Stimulated activated CD4-positive, alpha-beta T cell treated with anti-CD3 and anti-CD28 coated beads, Interleukin-1b, Interleukin-23, amount 100 ng/mL, for 24 hours (primary cell): ENCODE results near the gene SLC38A3.
A peak's percentile ranks its signal among the peaks of the same experiment; 100 is the strongest.

ENCODE experiments used
- DNase-seq, 4 experiments: peaks; one replicate each; pipeline ENCODE4 v3.0.0-alpha.2; 2020; ENCODE audit warnings: low read depth in 4 of 4, low spot score in 1 of 4

Gene SLC38A3

GRCh38 chr3:50168791-50169190, 36.3 kb upstream of the SLC38A3 start:
- DNase-seq: no peak

DNA sequence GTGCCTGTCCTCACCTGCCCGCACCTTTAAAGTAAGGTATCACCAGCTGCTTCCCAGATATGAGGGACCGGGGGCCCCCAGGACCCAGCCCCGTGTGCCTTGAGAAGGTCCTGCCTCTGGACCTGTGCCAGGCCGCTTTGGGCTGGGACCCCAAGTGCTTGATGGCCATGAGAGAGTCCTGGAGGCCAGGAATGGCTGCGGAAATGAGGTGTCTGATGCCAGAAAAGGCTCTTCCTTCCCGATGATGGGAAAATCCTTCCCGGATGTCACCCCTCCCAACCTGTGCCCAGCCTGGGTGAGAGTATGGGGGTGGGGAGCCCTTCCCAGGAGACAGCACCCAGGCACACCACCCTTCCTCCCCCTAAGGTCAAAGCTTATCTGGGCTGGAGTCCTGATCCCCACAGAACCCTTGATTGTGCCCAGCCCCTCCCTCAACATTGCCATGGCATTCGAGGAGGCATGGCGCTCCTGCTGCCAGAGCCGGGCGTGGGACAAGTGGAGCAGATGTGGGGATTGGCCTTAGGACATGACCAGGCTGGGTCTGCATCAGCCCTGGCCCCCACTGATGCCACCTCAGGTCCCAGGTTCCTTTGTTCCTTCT, 35.7 kb upstream of the SLC38A3 start:
- no peak for DNase-seq

DNA sequence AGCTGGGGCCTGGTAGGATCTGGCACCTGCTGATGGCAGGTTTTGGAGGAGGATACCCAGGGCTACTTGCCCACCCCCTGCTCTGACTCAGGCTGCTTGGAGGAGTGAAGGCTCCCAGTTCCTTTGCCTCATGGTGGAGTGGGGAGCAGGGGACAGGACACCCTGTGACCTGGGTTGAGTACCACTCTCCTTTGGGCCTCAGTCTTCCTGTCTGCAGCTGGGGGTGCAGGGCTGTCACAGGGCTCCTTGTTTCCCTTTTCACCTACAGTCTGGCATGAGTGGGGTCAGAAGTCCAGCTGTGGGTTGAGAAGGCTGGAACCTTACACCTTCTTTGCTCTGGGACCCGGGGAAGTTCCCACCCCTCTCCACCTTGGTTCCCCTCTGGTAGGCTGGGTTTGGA, 35.2 kb upstream of the SLC38A3 start:
- no peak for DNase-seq

DNA sequence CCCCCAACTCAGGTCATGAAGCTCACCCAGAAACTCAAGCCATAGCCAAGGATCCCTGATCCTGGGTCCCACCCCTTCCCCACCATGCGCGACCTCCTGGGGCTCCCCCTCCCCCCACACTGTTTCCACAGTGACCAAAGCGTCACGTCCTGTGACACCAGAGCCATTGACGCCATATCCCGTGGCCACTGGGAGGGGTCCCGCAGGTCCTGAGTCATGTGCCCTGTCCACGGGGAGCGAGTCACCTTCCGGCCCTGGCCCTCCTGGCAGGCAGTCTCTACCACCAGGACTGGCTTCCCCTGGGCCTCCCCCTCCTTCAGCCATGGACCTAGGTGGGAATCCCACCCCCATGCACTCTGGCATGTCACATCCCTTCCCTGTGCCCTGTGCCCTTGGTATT, 34.4 kb upstream of the SLC38A3 start:
- no peak for DNase-seq

DNA sequence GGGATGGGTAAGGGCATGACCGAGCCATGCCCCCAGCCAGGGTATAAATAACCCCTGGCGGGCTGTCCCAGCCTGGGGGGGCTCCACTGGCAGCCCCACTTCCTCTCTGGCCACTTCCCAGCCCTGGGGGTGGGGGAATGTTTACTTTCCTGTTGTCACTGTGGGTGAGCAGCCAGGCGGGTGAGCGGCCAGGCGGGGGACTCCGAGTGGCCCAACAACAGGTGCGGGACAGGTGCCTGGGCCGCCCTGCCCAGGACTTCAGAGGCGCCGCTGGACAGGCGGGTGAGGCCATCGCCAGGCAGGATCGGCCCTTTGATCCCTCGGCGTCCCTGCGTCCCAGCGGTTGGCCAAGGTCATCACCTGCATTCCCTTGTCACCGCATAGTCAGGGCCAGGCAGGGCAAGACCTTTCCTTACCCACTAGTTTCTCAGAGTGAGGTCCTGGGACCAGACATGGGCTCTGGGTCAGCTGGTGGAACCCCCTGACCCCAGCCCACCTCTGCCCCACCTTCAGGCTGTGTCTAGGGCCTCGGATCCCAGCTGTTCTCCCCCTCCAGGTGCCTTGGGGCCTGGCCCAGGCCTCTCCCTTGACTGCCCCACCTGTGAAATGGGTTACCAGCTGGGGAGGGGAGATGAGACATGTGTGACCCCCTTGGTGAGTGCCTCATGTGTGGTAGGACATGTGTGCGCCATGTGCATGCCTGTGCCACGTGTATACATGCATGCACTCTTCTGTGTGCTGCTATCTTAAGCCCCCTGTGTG, 33.4 kb upstream of the SLC38A3 start:
- no peak for DNase-seq

GRCh38 chr3:50172626-50173220, 32.3 kb upstream of the SLC38A3 start:
- no peak for DNase-seq

DNA sequence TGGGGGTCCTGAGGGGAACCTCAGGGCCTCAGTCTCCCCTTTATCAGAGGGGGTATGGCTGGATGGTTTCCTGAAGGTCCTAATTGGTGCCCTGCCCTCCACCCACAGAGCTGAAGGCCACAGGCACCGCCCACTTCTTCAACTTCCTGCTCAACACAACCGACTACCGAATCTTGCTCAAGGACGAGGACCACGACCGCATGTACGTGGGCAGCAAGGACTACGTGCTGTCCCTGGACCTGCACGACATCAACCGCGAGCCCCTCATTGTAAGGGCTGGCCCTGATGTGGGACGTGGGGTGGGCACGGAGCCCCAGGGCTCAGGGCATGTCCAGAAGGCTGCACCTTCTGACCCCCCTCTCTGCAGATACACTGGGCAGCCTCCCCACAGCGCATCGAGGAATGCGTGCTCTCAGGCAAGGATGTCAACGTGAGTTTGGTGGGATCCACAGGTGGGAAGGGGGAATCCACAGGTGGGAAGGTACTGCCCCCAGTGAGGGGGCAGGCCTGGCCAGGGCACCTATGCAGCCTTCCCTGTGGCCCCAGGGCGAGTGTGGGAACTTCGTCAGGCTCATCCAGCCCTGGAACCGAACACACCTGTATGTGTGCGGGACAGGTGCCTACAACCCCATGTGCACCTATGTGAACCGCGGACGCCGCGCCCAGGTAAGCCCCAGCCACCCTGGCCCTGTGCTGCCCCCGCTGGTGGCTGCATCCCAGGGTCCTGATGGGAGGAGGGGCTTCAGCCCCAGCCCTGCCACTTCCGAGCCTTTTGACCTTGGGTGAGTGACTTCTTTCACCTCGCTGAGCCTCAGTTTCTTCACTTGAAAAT, 31.2 kb upstream of the SLC38A3 start:
- DNase-seq: no peak

DNA sequence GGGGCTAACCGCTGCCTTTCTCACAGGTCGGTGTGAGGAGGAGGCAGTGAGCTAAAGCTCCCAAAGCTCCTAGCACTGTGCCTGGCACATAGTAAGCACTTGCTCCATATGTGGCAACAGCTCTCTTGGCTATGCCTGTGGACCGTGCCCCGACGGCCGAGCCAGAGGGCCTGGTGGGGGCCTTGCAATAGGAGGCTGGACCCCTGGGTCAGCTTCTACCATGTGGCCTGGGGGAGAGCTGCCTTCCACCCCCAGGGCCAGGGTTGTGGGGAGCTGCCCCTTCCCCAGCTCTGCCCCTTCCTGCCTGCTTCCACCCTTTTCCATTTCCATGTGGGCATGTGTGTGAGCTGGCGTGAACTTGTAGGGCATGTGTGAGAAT, 30.6 kb upstream of the SLC38A3 start:
- DNase-seq: no peak

DNA sequence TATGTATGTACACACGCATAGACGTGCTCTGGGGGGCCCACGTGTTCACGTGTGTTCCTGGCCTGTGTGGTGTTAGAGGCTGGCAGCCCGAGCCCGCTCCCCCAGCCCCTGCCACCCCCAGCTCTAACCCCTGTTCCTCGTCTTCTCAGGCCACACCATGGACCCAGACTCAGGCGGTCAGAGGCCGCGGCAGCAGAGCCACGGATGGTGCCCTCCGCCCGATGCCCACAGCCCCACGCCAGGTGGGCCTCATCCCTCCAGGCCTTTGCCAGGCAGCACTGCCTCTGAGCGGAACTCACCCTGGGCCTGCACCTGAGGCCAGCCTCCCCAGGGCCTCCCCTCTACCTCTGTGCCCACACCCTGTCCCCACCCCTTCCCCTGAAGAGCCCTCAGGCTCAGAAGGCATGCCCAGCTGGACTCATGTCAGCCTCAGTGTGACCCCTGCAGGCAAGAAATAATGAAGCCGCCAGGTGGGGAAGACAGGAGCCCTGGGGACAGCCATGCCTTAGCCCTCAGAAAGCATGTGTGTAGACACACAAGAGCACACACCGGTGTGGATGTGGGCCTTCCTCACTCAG, 30.0 kb upstream of the SLC38A3 start:
- DNase-seq: no peak

GRCh38 chr3:50177346-50177745, 27.7 kb upstream of the SLC38A3 start:
- no peak for DNase-seq

DNA sequence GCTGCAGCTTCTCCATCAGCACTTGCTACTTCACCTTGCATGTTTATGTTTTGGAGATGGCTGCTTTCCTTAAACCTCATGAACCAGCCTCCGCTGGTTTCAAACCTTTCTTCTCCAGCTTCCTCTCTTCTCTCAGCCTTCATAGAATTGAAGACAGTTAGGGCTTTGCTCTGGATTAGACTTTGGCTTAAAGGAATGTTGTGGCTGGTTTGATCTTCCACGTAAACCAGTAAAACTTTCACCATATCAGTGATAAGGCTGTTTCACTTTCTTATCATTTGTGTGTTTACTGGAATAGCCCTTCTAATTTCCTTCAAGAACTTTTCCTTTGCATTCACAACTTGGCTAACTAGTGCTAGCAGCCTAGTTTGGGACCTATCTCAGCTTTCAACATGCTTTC, 25.4 kb upstream of the SLC38A3 start:
- DNase-seq: no peak

- no peak for DNase-seq
Observed at GRCh38 chr3:50181985-50182384, 23.1 kb upstream of the SLC38A3 start.

GRCh38 chr3:50182533-50183099, 22.5 kb upstream of the SLC38A3 start:
- no peak for DNase-seq

DNA sequence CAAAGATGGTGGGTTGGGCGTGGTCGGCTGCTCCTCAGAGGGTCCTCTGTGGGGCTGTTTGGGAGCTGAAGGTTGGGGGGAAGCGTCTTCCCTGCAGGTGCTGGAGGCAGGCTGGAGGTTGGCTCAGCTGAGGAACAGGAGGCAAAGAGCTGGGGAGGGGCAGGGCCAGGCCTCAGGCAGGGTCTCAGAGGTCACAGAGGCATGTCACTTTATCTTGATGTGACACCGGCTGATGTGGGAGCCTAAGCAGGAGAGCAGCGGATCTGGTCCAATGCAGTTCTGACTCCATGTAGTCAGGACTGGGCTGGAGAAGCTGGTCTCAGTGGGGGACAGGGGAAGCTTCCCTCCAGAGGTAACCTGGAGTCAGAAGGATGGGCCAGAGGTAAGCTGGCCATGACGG, 21.3 kb upstream of the SLC38A3 start:
- no peak for DNase-seq

- no peak for DNase-seq
Observed at GRCh38 chr3:50184242-50184978, 20.7 kb upstream of the SLC38A3 start.

DNA sequence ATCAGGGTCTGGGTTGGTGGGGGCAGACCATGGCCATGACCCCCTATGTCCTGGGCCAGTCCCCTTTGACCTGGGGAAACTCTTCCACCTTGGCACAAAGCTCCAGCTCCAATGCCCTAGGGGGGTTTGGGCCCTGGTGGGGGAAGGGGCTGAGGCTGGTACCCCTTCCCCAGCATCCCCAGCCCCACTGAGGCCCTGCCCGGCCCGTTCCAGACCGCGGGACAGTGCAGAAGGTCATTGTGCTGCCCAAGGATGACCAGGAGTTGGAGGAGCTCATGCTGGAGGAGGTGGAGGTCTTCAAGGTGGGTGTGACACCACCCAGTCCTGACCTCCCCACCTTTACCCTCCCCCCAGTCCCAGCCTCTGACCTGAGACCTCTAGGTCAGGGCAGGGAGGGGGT, 19.8 kb upstream of the SLC38A3 start:
- DNase-seq: no peak

DNA sequence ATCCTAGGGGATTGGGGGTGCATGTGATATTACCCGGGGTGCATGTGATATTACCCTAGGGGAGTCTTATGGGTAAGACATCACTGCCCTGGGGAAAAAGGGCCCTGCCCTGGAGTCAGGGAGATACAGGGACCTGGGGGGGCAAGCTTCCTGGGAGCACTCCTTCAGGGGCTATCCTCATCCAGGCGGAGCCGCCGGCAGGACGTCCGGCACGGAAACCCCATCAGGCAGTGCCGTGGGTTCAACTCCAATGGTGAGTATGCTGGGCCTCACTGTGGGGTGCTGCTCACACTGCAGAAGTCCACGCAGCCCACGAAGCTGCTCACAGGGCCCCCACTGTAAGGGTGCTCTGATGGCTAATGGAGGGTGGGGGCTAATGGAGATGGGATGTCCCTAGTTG, 19.0 kb upstream of the SLC38A3 start:
- DNase-seq: no peak

DNA sequence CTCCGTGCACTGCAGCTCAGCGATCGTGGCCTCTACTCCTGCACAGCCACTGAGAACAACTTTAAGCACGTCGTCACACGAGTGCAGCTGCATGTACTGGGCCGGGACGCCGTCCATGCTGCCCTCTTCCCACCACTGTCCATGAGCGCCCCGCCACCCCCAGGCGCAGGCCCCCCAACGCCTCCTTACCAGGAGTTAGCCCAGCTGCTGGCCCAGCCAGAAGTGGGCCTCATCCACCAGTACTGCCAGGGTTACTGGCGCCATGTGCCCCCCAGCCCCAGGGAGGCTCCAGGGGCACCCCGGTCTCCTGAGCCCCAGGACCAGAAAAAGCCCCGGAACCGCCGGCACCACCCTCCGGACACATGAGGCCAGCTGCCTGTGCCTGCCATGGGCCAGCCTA, 17.3 kb upstream of the SLC38A3 start:
- DNase-seq: no peak

DNA sequence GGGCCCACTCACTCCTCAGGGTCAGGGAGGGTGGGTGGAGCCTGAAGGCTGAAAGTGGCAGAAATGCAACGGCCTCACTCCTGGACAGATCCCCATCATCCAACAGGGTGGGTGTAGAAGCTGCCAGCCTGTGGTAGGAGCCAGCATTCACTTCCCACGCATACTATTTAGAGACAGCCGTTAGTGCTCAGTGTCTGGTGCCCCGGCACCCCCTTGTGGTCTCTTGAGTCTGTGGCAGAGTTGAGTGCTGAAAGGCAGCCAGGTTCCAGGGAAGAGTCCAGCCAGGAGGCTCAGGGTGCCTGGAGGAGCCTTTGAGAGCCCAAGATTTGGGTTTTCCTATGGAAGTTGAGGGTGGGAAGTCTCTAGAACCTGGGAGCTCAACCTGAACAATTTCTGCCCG, 15.8 kb upstream of the SLC38A3 start:
- peak in 1 of 4 experiments; percentile 26 for DNase-seq

DNA sequence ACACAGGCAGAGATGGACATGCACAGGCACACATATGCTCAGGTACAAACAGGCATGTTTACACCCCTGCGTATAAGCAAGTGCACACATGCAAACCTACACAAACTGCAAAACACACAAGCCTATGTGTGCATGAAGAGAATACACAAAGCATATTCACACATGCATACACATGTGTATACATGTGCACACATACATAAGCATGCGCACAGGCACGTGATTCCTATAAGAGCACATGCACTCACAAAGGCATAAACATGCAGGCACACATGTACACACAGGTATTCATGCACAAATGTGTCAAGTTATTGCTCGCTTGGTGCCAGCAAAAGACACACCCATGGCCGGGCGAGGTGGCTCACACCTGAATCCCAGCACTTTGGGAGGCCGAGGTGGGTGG, 15.1 kb upstream of the SLC38A3 start:
- DNase-seq: no peak
